Dendritic cell treated with granulocyte-macrophage colony-stimulating factor and Interleukin-4, amounts not matched to agents 40 ng/mL and 50 ng/mL, for 4 days (primary cell): ENCODE measurements around the gene LYRM1.

Experiments
- H3K27ac Mint-ChIP-seq: one replicate; pipeline ENCODE4 v1.8.0; 2022; ENCODE audit warnings: mild to moderate bottlenecking, mixed read lengths
- H3K27me3 Mint-ChIP-seq: one replicate; pipeline ENCODE4 v1.8.0; 2022; ENCODE audit warnings: mild to moderate bottlenecking, mixed read lengths
- H3K36me3 Mint-ChIP-seq: one replicate; pipeline ENCODE4 v1.8.0; 2022; ENCODE audit warnings: low read depth, mixed read lengths
- H3K4me1 Mint-ChIP-seq: one replicate; pipeline ENCODE4 v1.8.0; 2022; ENCODE audit warnings: low read depth, mixed read lengths
- H3K4me3 Mint-ChIP-seq: one replicate; pipeline ENCODE4 v1.8.0; 2022; ENCODE audit warnings: mild to moderate bottlenecking, moderate library complexity, mixed read lengths
- H3K9me3 Mint-ChIP-seq: one replicate; pipeline ENCODE4 v1.8.0; 2022; ENCODE audit warnings: mixed read lengths
- intact Hi-C: fragments of 100-400 bp; cut with micrococcal nuclease; formaldehyde crosslinking; loops from one replicate; pipeline ENCODE4 v1.15.0; 2022

Gene LYRM1

GRCh38 chr16:20865420-20866131, 35.0 kb upstream of the LYRM1 start:
- H3K9me3 Mint-ChIP-seq, result no peaks in the 10 kb centered on the region
- no peaks in the 10 kb centered on the region for H3K27me3 Mint-ChIP-seq
- intact Hi-C loops, result no loop called here
- peaks cover 68% of the 10 kb centered on the region for H3K4me1 Mint-ChIP-seq
- peaks cover 73% of the 10 kb centered on the region for H3K36me3 Mint-ChIP-seq
- peak overlapping the region; percentile 66 for H3K27ac Mint-ChIP-seq
- no peak overlapping the region for H3K4me3 Mint-ChIP-seq

GRCh38 chr16:20866145-20866772, 34.3 kb upstream of the LYRM1 start:
- Mint-ChIP-seq H3K4me1 (peaks cover 75% of the 10 kb centered on the region), H3K27ac (peak overlapping the region; percentile 66), H3K27me3 (no peaks in the 10 kb centered on the region), H3K4me3 (no peak overlapping the region), H3K9me3 (no peaks in the 10 kb centered on the region), H3K36me3 (peaks cover 73% of the 10 kb centered on the region)
- intact Hi-C loops, result no loop called here

- Mint-ChIP-seq H3K4me1 (peaks cover 78% of the 10 kb centered on the region), H3K9me3 (no peaks in the 10 kb centered on the region), H3K27me3 (no peaks in the 10 kb centered on the region), H3K4me3 (no peak overlapping the region), H3K36me3 (peaks cover 73% of the 10 kb centered on the region), H3K27ac (peak overlapping the region; percentile 66)
- intact Hi-C loops, result no loop called here
Observed at GRCh38 chr16:20866801-20867200, 33.8 kb upstream of the LYRM1 start.

- Mint-ChIP-seq H3K4me3 (no peak overlapping the region), H3K36me3 (peaks cover 70% of the 10 kb centered on the region), H3K27ac (peak overlapping the region; percentile 33), H3K27me3 (no peaks in the 10 kb centered on the region), H3K4me1 (peaks cover 86% of the 10 kb centered on the region), H3K9me3 (no peaks in the 10 kb centered on the region)
- intact Hi-C loops, result no loop called here
Observed at GRCh38 chr16:20867585-20867984, 33.0 kb upstream of the LYRM1 start.

- no peaks in the 10 kb centered on the region for H3K27me3 Mint-ChIP-seq
- peaks cover 95% of the 10 kb centered on the region for H3K4me1 Mint-ChIP-seq
- intact Hi-C loops, result no loop called here
- peak overlapping the region; percentile 62 for H3K27ac Mint-ChIP-seq
- no peaks in the 10 kb centered on the region for H3K9me3 Mint-ChIP-seq
- no peak overlapping the region for H3K4me3 Mint-ChIP-seq
- H3K36me3 Mint-ChIP-seq, result peaks cover 67% of the 10 kb centered on the region
Observed at GRCh38 chr16:20868890-20869289, 31.7 kb upstream of the LYRM1 start.

- Mint-ChIP-seq H3K27me3 (no peaks in the 10 kb centered on the region), H3K9me3 (no peaks in the 10 kb centered on the region), H3K4me3 (no peak overlapping the region), H3K36me3 (peaks cover 61% of the 10 kb centered on the region), H3K4me1 (peaks cover 97% of the 10 kb centered on the region), H3K27ac (peak overlapping the region; percentile 41)
- intact Hi-C loops, result no loop called here
Observed at GRCh38 chr16:20870122-20870820, 30.3 kb upstream of the LYRM1 start.

GRCh38 chr16:20871258-20871657, 29.3 kb upstream of the LYRM1 start:
- intact Hi-C loops, result no loop called here
- peaks cover 69% of the 10 kb centered on the region for H3K36me3 Mint-ChIP-seq
- H3K4me1 Mint-ChIP-seq, result peaks cover 97% of the 10 kb centered on the region
- no peaks in the 10 kb centered on the region for H3K9me3 Mint-ChIP-seq
- H3K4me3 Mint-ChIP-seq, result no peak overlapping the region
- H3K27me3 Mint-ChIP-seq, result no peaks in the 10 kb centered on the region
- peak overlapping the region; percentile 41 for H3K27ac Mint-ChIP-seq

- no peak overlapping the region for H3K4me3 Mint-ChIP-seq
- H3K27me3 Mint-ChIP-seq, result no peaks in the 10 kb centered on the region
- no peak overlapping the region for H3K27ac Mint-ChIP-seq
- H3K4me1 Mint-ChIP-seq, result peaks cover 93% of the 10 kb centered on the region
- H3K36me3 Mint-ChIP-seq, result peaks cover 69% of the 10 kb centered on the region
- intact Hi-C loops, result no loop called here
- H3K9me3 Mint-ChIP-seq, result no peaks in the 10 kb centered on the region
Observed at GRCh38 chr16:20871941-20872815, 28.4 kb upstream of the LYRM1 start.

GRCh38 chr16:20873331-20873730, 27.2 kb upstream of the LYRM1 start:
- intact Hi-C loops, result no loop called here
- Mint-ChIP-seq H3K9me3 (no peaks in the 10 kb centered on the region), H3K27ac (no peak overlapping the region), H3K36me3 (peaks cover 65% of the 10 kb centered on the region), H3K4me3 (no peak overlapping the region), H3K27me3 (no peaks in the 10 kb centered on the region), H3K4me1 (peaks cover 93% of the 10 kb centered on the region)

- H3K27ac Mint-ChIP-seq, result no peak overlapping the region
- peaks cover 93% of the 10 kb centered on the region for H3K4me1 Mint-ChIP-seq
- no peak overlapping the region for H3K4me3 Mint-ChIP-seq
- no peaks in the 10 kb centered on the region for H3K27me3 Mint-ChIP-seq
- intact Hi-C loops, result no loop called here
- peaks cover 68% of the 10 kb centered on the region for H3K36me3 Mint-ChIP-seq
- no peaks in the 10 kb centered on the region for H3K9me3 Mint-ChIP-seq
Observed at GRCh38 chr16:20874088-20874581, 26.4 kb upstream of the LYRM1 start.

GRCh38 chr16:20875355-20875650, 25.3 kb upstream of the LYRM1 start:
- Mint-ChIP-seq H3K4me1 (peaks cover 94% of the 10 kb centered on the region), H3K27ac (peak overlapping the region; percentile 49), H3K9me3 (no peaks in the 10 kb centered on the region), H3K36me3 (peaks cover 65% of the 10 kb centered on the region), H3K27me3 (no peaks in the 10 kb centered on the region), H3K4me3 (no peak overlapping the region)
- intact Hi-C loops, result no loop called here

- Mint-ChIP-seq H3K9me3 (no peaks in the 10 kb centered on the region), H3K4me1 (peaks cover 79% of the 10 kb centered on the region), H3K27ac (no peak overlapping the region), H3K27me3 (no peaks in the 10 kb centered on the region), H3K4me3 (no peak overlapping the region), H3K36me3 (peaks cover 63% of the 10 kb centered on the region)
- intact Hi-C loops, result no loop called here
Observed at GRCh38 chr16:20878682-20879147, 21.9 kb upstream of the LYRM1 start.

GRCh38 chr16:20879175-20880040, 21.2 kb upstream of the LYRM1 start:
- intact Hi-C loops, result no loop called here
- Mint-ChIP-seq H3K9me3 (no peaks in the 10 kb centered on the region), H3K4me3 (no peak overlapping the region), H3K36me3 (peaks cover 68% of the 10 kb centered on the region), H3K27me3 (no peaks in the 10 kb centered on the region), H3K4me1 (peaks cover 77% of the 10 kb centered on the region), H3K27ac (peak overlapping the region; percentile 20)
